NCI-H82 (cell line): ENCODE measurements around the gene CEND1.

Source experiments
- DNase-seq: peaks from one replicate; lab custom pipeline; 2025; lab: John Stamatoyannopoulos, UW

CEND1 gene

GRCh38 chr11:811446-812245 is 21.8 kb upstream of the CEND1 start:
- DNase-seq = no peak

- DNase-seq = no peak
These were observed 20.2 kb upstream of the CEND1 start for GRCh38 chr11:810040-810567.

GRCh38 chr11:809287-810039 is 19.6 kb upstream of the CEND1 start, which contains the start of gene RPLP2:
Gene RPLP2, plus strand, starts transcription at chr11:809967. Its CDS starts 268 bp downstream, at chr11:810235.
- DNase-seq = peak; percentile 97

- DNase-seq = peak; percentile 39
These were observed 18.8 kb upstream of the CEND1 start for GRCh38 chr11:808427-809286.

GRCh38 chr11:804599-804964 is 14.7 kb upstream of the CEND1 start:
- DNase-seq = no peak

- no peak for DNase-seq
These were observed 14.1 kb upstream of the CEND1 start for GRCh38 chr11:803770-804598.

GRCh38 chr11:803467-803742 is 13.5 kb upstream of the CEND1 start:
- no peak for DNase-seq

GRCh38 chr11:802693-803466 is 13.0 kb upstream of the CEND1 start:
- DNase-seq = no peak

GRCh38 chr11:802018-802617 is 12.2 kb upstream of the CEND1 start:
- DNase-seq = no peak

GRCh38 chr11:801097-801780 is 11.3 kb upstream of the CEND1 start:
- no peak for DNase-seq

- DNase-seq = no peak
These were observed 10.6 kb upstream of the CEND1 start for GRCh38 chr11:800473-800872.

- DNase-seq = no peak
These were observed 9.9 kb upstream of the CEND1 start for GRCh38 chr11:799641-800316.

- peak; percentile 79 for DNase-seq
These were observed 8.3 kb upstream of the CEND1 start, which contains the start of gene SLC25A22 for GRCh38 chr11:798093-798713. Gene SLC25A22, minus strand, starts transcription at chr11:798281. Its CDS starts 3,275 bp downstream, at chr11:795006.

- DNase-seq = peak; percentile 94
These were observed 7.6 kb upstream of the CEND1 start for GRCh38 chr11:797296-798092.

- DNase-seq = no peak
These were observed 6.8 kb upstream of the CEND1 start for GRCh38 chr11:796565-797295.

GRCh38 chr11:795634-796564 is 6.0 kb upstream of the CEND1 start:
- peak; percentile 72 for DNase-seq
